DOHH2 (cell line): ENCODE data around the gene RNF135.
"Not testable (repeated sequence)": the region's sequence is repeated elsewhere in the genome, so short reads cannot be mapped to it uniquely, and the experiment has no call there.

Source experiments
- H3F3A ChIP-seq: fragments of 200-600 bp; sonication (generic), shearing (Covaris generic); 2 replicates; pipeline ENCODE4 v1.6.0; 2016; ENCODE audit warnings: antibody characterized with exemption, mild to moderate bottlenecking; ENCODE audit not compliant: control insufficient read depth, insufficient read depth
- H3K27ac ChIP-seq: fragments of 200-600 bp; sonication (generic); 2 replicates; pipeline ENCODE4 v1.5.1; 2014; ENCODE audit warnings: low read depth, mild to moderate bottlenecking, low read length, moderate library complexity
- H3K27me3 ChIP-seq: fragments of 200-600 bp; sonication (generic); 2 replicates; pipeline ENCODE4 v1.6.1; 2014; ENCODE audit warnings: mild to moderate bottlenecking, low read length, mixed read lengths; ENCODE audit not compliant: control insufficient read depth
- H3K36me3 ChIP-seq: fragments of 200-600 bp; sonication (generic); 2 replicates; pipeline ENCODE4 v1.6.1; 2014; ENCODE audit warnings: mild to moderate bottlenecking, low read length, moderate library complexity, mixed read lengths; ENCODE audit not compliant: control insufficient read depth
- H3K4me1 ChIP-seq: fragments of 200-600 bp; sonication (generic); 2 replicates; pipeline ENCODE4 v1.6.1; 2014; ENCODE audit warnings: mild to moderate bottlenecking, low read length, mixed read lengths; ENCODE audit not compliant: control insufficient read depth
- H3K4me2 ChIP-seq: fragments of 200-600 bp; sonication (generic); 2 replicates; pipeline ENCODE4 v1.6.0; 2014; ENCODE audit warnings: mild to moderate bottlenecking, low read length, moderate library complexity
- H3K4me3 ChIP-seq: fragments of 200-600 bp; sonication (generic); 2 replicates; pipeline ENCODE4 v1.5.1; 2014; ENCODE audit warnings: mild to moderate bottlenecking, low read length, mixed read lengths
- H3K79me2 ChIP-seq: fragments of 200-600 bp; sonication (generic); 2 replicates; pipeline ENCODE4 v1.6.1; 2014; ENCODE audit warnings: mild to moderate bottlenecking, low read length, mixed read lengths; ENCODE audit not compliant: control insufficient read depth
- H3K9me2 ChIP-seq: fragments of 200-600 bp; sonication (generic); replicated peaks from 2 replicates; pipeline ENCODE4 v1.6.1; 2014; ENCODE audit warnings: mild to moderate bottlenecking, low read length, mixed read lengths; ENCODE audit not compliant: control insufficient read depth
- H3K9me3 ChIP-seq: fragments of 200-600 bp; sonication (generic); 2 replicates; pipeline ENCODE4 v1.6.1; 2014; ENCODE audit warnings: antibody characterized with exemption, low read length, mixed read lengths; ENCODE audit not compliant: control insufficient read depth, insufficient read depth
- H4K20me1 ChIP-seq: fragments of 200-600 bp; sonication (generic); 2 replicates; pipeline ENCODE4 v1.6.0; 2014; ENCODE audit warnings: low read depth, mild to moderate bottlenecking, antibody characterized with exemption, low read length, moderate library complexity; ENCODE audit not compliant: control insufficient read depth, insufficient read depth
- EZH2phosphoT487 ChIP-seq: fragments of 200-600 bp; sonication (generic); IDR thresholded peaks from 2 replicates; pipeline ENCODE4 v1.6.1; 2017; ENCODE audit warnings: borderline replicate concordance, mild to moderate bottlenecking, antibody characterized with exemption, low read length, moderate library complexity, mixed read lengths
- TF ChIP-seq, protein P1 (sequence below): fragments of 200-600 bp; sonication (generic); IDR thresholded peaks from one replicate; pipeline ENCODE4 v1.5.1; 2014; ENCODE audit warnings: antibody characterized with exemption, mild to moderate bottlenecking, low read depth, low read length; ENCODE audit not compliant: poor library complexity, severe bottlenecking

Gene RNF135

DNA sequence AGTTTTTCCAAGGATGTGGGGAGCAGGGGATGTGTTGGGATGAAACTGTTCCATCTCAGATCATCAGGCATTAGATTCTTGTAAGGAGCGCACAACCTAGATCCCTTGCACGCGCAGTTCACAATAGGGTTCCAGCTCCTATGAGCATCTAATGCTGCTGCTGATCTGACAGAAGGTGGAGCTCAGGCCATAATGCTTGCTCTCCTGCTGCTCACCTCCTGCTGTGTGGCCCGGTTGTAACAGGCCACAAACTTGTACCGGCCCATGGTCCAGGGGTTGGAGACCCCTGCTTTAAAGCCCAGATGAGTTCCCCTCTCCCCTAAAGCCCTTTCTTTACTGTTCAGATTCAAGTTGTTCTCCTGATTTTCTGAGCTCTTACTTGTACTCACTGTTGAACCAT, 44.8 kb downstream of the RNF135 start:
- H3F3A ChIP-seq: peaks cover 3% of the 10 kb centered on the region; the same call in 1 of the 2 replicates
- no peak overlapping the region for H3K27ac ChIP-seq
- H3K9me2 ChIP-seq: no peaks in the 10 kb centered on the region
- H4K20me1 ChIP-seq: no peaks in the 10 kb centered on the region
- no peaks in the 10 kb centered on the region for H3K9me3 ChIP-seq
- no peak for TF ChIP-seq EZH2phosphoT487
- TF ChIP-seq, protein P1, sequence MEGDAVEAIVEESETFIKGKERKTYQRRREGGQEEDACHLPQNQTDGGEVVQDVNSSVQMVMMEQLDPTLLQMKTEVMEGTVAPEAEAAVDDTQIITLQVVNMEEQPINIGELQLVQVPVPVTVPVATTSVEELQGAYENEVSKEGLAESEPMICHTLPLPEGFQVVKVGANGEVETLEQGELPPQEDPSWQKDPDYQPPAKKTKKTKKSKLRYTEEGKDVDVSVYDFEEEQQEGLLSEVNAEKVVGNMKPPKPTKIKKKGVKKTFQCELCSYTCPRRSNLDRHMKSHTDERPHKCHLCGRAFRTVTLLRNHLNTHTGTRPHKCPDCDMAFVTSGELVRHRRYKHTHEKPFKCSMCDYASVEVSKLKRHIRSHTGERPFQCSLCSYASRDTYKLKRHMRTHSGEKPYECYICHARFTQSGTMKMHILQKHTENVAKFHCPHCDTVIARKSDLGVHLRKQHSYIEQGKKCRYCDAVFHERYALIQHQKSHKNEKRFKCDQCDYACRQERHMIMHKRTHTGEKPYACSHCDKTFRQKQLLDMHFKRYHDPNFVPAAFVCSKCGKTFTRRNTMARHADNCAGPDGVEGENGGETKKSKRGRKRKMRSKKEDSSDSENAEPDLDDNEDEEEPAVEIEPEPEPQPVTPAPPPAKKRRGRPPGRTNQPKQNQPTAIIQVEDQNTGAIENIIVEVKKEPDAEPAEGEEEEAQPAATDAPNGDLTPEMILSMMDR: no peak
- H3K27me3 ChIP-seq: no peaks in the 10 kb centered on the region
- no peak overlapping the region for H3K4me2 ChIP-seq
- no peaks in the 10 kb centered on the region for H3K4me1 ChIP-seq
- H3K36me3 ChIP-seq: no peaks in the 10 kb centered on the region
- no peak overlapping the region for H3K4me3 ChIP-seq
- peaks cover 10% of the 10 kb centered on the region for H3K79me2 ChIP-seq

DNA sequence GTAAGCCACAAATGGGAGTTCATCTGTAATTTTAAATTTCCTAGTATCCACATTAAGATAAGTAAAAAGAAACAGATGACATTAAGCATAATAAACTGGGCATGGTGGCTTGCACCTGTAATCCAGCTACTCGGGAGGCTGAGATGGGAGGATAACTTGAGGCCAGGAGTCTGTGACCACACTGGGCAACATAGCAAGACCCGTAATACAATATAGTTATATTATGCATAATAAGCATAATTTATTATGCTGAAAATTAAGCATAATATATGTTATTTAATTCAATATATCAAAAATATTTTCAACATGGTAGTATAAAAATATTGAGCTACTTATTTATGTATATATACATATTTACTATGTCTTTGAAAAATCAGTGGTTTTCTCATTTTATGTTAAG, 48.2 kb downstream of the RNF135 start:
- no peaks in the 10 kb centered on the region for H3K36me3 ChIP-seq
- no peaks in the 10 kb centered on the region for H3K9me3 ChIP-seq
- no peaks in the 10 kb centered on the region for H3F3A ChIP-seq
- no peak overlapping the region for H3K4me3 ChIP-seq
- no peaks in the 10 kb centered on the region for H4K20me1 ChIP-seq
- TF ChIP-seq, protein P1: no peak
- no peak for TF ChIP-seq EZH2phosphoT487
- H3K4me1 ChIP-seq: no peaks in the 10 kb centered on the region
- no peaks in the 10 kb centered on the region for H3K9me2 ChIP-seq
- no peak overlapping the region for H3K4me2 ChIP-seq
- no peak overlapping the region for H3K27ac ChIP-seq
- peaks cover 3% of the 10 kb centered on the region for H3K79me2 ChIP-seq
- no peaks in the 10 kb centered on the region for H3K27me3 ChIP-seq

DNA sequence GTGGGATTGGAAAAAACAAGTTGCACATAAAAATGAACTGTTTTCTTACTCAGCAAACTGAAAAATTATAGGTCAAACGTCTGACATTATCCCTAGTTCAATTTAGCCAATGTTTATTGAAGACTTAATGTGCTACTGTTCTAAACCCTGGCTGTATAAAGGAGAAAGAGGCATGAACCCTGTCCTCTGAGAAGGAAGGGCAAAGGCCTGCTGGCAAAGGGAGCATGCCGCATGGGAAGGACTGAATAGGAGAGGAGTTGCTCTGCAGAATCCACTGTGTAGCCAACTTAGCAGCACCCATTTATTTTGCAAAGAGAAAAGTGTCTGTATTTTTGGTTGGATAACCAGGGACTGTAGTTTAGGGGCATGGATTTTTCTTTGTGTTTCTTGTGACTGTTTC, 52.3 kb downstream of the RNF135 start:
- H3K27ac ChIP-seq, H3K9me2 ChIP-seq, H3K4me1 ChIP-seq, H4K20me1 ChIP-seq, H3K4me3 ChIP-seq, H3K79me2 ChIP-seq, H3K36me3 ChIP-seq, H3K27me3 ChIP-seq, H3F3A ChIP-seq, H3K4me2 ChIP-seq, H3K9me3 ChIP-seq: not testable (repeated sequence)

DNA sequence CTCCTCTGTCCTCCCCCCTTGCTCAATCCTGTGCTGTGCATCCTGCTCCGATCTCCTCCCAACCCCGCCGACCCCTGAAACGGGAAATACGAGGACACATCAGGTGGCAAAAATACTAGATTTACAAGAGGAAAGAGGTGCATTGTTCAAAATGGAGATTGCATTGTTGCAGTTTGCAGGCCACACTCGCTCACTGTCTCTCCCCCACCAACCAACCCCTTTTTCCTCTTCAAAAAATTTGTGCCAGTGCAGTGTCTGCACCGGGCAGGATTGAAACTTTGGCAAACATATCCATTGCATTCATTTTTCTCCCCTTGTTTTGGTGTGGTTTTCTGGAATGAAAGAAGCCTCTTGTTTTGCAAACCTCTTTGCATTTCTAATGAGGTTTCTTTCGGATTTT, 61.0 kb downstream of the RNF135 start:
- TF ChIP-seq, protein P1: no peak
- TF ChIP-seq EZH2phosphoT487: no peak
- no peaks in the 10 kb centered on the region for H3K36me3 ChIP-seq
- no peaks in the 10 kb centered on the region for H3K9me3 ChIP-seq
- H4K20me1 ChIP-seq: no peaks in the 10 kb centered on the region
- no peaks in the 10 kb centered on the region for H3K27me3 ChIP-seq
- no peak overlapping the region for H3K4me2 ChIP-seq
- H3K4me1 ChIP-seq: no peaks in the 10 kb centered on the region
- no peak overlapping the region for H3K27ac ChIP-seq
- peak overlapping the region; percentile 24; the same call in 1 of the 2 replicates for H3K4me3 ChIP-seq
- H3F3A ChIP-seq: no peaks in the 10 kb centered on the region
- H3K79me2 ChIP-seq: no peaks in the 10 kb centered on the region
- no peaks in the 10 kb centered on the region for H3K9me2 ChIP-seq

DNA sequence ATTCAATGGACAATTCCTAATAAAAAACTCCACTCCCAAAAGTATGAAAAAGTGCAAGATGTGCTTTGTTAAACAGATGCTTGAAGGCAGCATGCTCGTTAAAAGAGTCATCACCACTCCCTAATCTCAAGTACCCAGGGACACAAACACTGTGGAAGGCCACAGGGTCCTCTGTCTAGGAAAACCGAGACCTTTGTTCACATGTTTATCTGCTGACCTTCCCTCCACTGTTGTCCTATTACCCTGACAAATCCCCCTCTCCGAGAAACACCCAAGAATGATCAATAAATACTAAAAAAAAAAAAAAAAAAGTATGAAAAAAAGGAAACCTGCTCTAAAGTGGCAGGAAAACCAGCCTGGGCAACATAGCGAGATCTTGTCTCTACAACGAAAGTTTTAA, 64.8 kb downstream of the RNF135 start:
- not testable (repeated sequence) for H3K79me2 ChIP-seq, H3F3A ChIP-seq, H3K4me1 ChIP-seq, H3K36me3 ChIP-seq, H4K20me1 ChIP-seq, H3K9me2 ChIP-seq, H3K27ac ChIP-seq, H3K4me2 ChIP-seq, H3K4me3 ChIP-seq, H3K27me3 ChIP-seq, H3K9me3 ChIP-seq

DNA sequence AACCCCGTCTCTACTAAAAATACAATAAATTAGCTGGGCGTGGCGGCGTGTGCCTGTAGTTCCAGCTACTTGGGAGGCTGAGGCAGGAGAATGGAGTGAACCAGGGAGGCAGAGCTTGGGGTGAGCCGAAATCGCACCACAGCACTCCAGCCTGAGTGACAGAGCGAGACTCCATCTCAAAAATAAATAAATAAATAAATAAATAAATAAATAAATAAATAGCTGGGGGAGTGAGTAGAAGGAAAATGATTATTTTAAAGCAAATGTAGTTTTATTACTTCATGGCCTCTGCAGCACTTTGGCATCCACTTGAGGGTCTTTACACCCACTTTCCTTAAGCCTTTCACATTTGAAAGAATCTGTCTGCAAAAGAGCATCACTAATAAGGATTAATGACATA, 70.0 kb downstream of the RNF135 start:
- not testable (repeated sequence) for H3K4me3 ChIP-seq, H3K9me3 ChIP-seq, H3K27me3 ChIP-seq, H3K79me2 ChIP-seq, H3K4me1 ChIP-seq, H3K4me2 ChIP-seq, H3K9me2 ChIP-seq, H3F3A ChIP-seq, H3K36me3 ChIP-seq, H3K27ac ChIP-seq, H4K20me1 ChIP-seq
